GM12892 (cell line): ENCODE results near the gene LRRC18.

Experiments
- POLR2A ChIP-seq: IDR thresholded peaks from 2 replicates; pipeline ENCODE4 v1.6.1; 2011; ENCODE audit warnings: low read depth, low read length, control low read depth
- POLR2AphosphoS5 ChIP-seq: IDR thresholded peaks from 2 replicates; pipeline ENCODE4 v1.6.1; 2011; ENCODE audit warnings: low read depth, low read length, control low read depth
- TAF1 ChIP-seq: IDR thresholded peaks from 2 replicates; pipeline ENCODE4 v1.6.1; 2011; ENCODE audit warnings: low read depth, mild to moderate bottlenecking, control low read depth, low read length, borderline replicate concordance

GRCh38 chr10:48945441-48946130 lies 5.9 kb upstream of the LRRC18 start:
- no peak for TF ChIP-seq POLR2A
- no peak for TF ChIP-seq POLR2AphosphoS5
- TF ChIP-seq TAF1, result no peak
